GM12864 (cell line): ENCODE results near the gene TCIRG1.
"Not testable (repeated sequence)": the region's sequence is repeated elsewhere in the genome, so short reads cannot be mapped to it uniquely, and the experiment has no call there.

ENCODE experiments used
- DNase-seq: peaks from one replicate; pipeline ENCODE4 v3.0.0-alpha.2; 2011; ENCODE audit warnings: low read depth
- H3K4me3 ChIP-seq: 2 replicates; pipeline ENCODE4 v1.5.1; 2011; ENCODE audit warnings: mild to moderate bottlenecking, low read depth, low read length, control low read depth
- CTCF ChIP-seq: IDR thresholded peaks from 2 replicates; pipeline ENCODE4 v1.5.1; 2011; ENCODE audit warnings: low read depth, mild to moderate bottlenecking, moderate library complexity, low read length, control low read depth, inconsistent platforms; ENCODE audit errors: missing control alignments

Gene TCIRG1

DNA sequence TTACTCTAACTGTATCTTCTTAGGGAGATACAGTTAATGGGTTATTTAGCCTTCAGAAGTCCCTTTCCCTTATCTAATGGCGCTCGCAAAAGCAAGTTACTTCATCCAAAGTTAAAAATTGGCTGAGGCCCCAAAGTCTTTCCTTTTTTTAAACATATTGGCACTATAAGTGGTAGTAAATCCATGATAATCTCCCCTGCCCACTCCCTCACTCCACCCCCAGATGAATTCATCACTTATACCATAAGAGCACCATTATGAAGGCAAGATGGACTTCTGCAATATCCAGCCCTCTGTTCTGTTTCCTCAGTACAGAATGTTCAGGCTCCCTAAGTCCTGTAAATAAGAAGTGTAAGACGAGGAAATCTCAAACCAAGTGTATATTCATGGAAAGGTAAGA is 44.7 kb downstream of the TCIRG1 start:
- H3K4me3 ChIP-seq, result no peak overlapping the region
- DNase-seq, result no peak
- no peak for TF ChIP-seq CTCF

DNA sequence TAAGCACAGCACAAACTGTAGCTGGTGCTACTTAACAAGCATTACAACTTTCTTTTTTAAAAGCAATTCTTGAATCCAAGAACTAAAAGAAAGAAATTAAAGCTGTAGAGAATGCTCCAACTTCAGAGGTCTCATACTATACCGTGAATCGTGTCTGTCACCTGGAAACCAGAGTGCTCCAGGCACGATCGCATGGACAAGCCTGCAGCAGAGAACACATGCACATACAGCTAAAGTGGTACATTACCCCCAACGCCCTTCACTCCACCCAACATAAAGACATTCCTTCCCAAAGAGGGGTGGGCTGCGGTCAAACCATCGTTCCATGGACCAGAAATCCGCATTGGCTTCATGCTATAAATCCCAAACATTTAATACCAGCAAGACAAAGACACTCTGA is 50.9 kb downstream of the TCIRG1 start:
- no peak overlapping the region for H3K4me3 ChIP-seq
- TF ChIP-seq CTCF, result no peak
- no peak for DNase-seq

GRCh38 chr11:68090287-68090686 is 51.5 kb downstream of the TCIRG1 start:
- no peak for TF ChIP-seq CTCF
- H3K4me3 ChIP-seq, result no peak overlapping the region
- no peak for DNase-seq

- no peak for TF ChIP-seq CTCF
- no peak overlapping the region for H3K4me3 ChIP-seq
- no peak for DNase-seq
These were observed 51.9 kb downstream of the TCIRG1 start for GRCh38 chr11:68090706-68091105.

GRCh38 chr11:68092411-68092810 is 53.6 kb downstream of the TCIRG1 start:
- no peak for DNase-seq
- H3K4me3 ChIP-seq, result no peak overlapping the region
- no peak for TF ChIP-seq CTCF

DNA sequence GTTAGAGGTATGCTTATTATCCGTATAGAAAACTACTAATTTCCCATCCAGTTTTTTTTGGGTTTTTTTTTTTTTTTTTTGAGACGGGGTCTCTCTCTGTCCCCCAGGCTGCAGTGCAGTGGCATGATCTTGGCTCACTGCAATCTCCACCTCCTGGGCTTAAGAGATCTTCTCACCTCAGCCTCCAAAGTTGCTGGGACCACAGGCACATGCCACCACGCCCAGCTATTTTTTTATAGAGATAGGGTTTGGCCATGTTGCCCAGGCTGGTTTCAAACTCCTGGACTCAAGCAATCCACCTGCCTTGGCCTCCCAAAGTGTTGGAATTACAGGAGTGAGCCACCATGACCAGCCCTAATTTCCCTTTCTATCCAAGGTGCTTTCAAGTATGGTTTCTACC is 54.1 kb downstream of the TCIRG1 start:
- not testable (repeated sequence) for H3K4me3 ChIP-seq, DNase-seq

- H3K4me3 ChIP-seq, result no peak overlapping the region
- DNase-seq, result no peak
- no peak for TF ChIP-seq CTCF
These were observed 54.7 kb downstream of the TCIRG1 start for GRCh38 chr11:68093565-68093964.

GRCh38 chr11:68096962-68097361 is 58.1 kb downstream of the TCIRG1 start:
- H3K4me3 ChIP-seq, result no peak overlapping the region

More at GRCh38 chr11:68096962-68097361, 58.1 kb downstream of the TCIRG1 start:
- no peak for DNase-seq
- no peak for TF ChIP-seq CTCF
